ENCODE measurements around the gene RABEP2.
"Not testable (repeated sequence)": the region's sequence is repeated elsewhere in the genome, so short reads cannot be mapped to it uniquely, and the experiment has no call there.

The RABEP2 gene

GRCh38 chr16:28883221-28883996 lies 41.6 kb downstream of the RABEP2 start:
- no peaks in the 10 kb centered on the region for H3K27me3 ChIP-seq (ENCODE audit: insufficient read depth, poor library complexity, severe bottlenecking)
- no peak for DNase-seq (ENCODE audit: low read depth in 1 of 2, low spot score in 1 of 2)
- no peak for TF ChIP-seq POLR2AphosphoS5 (IDR thresholded peaks at IDR 0.05; ENCODE audit: low read depth)
- TF ChIP-seq SPI1 (IDR thresholded peaks at IDR 0.05; ENCODE audit: borderline replicate concordance, low read depth) = no peak
- TF ChIP-seq CTCF (IDR thresholded peaks at IDR 0.05; ENCODE audit: insufficient read depth, low read length) = no peak
- no peak for TF ChIP-seq REST (IDR thresholded peaks at IDR 0.05; ENCODE audit: insufficient replicate concordance, low read depth)
- TF ChIP-seq GABPA (IDR thresholded peaks at IDR 0.05; ENCODE audit: low read depth) = no peak
- no peak overlapping the region for H3K27ac ChIP-seq (replicated peaks)
- H3K4me3 ChIP-seq (replicated peaks; ENCODE audit: insufficient read depth, low read length) = no peak overlapping the region

- DNase-seq (ENCODE audit: low read depth in 1 of 2, low spot score in 1 of 2) = no peak
These were observed 42.4 kb downstream of the RABEP2 start for GRCh38 chr16:28882551-28883160.

GRCh38 chr16:28881565-28881964 lies 43.5 kb downstream of the RABEP2 start:
- DNase-seq (ENCODE audit: low read depth in 1 of 2, low spot score in 1 of 2); H3K27me3 ChIP-seq (ENCODE audit: insufficient read depth, poor library complexity, severe bottlenecking); H3K27ac ChIP-seq (replicated peaks); H3K4me3 ChIP-seq (replicated peaks; ENCODE audit: insufficient read depth, low read length): not testable (repeated sequence)

More at GRCh38 chr16:28882551-28883160, 42.4 kb downstream of the RABEP2 start:
- no peak overlapping the region for H3K4me3 ChIP-seq (replicated peaks; ENCODE audit: insufficient read depth, low read length)
- TF ChIP-seq REST (IDR thresholded peaks at IDR 0.05; ENCODE audit: insufficient replicate concordance, low read depth) = no peak
- TF ChIP-seq GABPA (IDR thresholded peaks at IDR 0.05; ENCODE audit: low read depth) = no peak
- no peak for TF ChIP-seq SPI1 (IDR thresholded peaks at IDR 0.05; ENCODE audit: borderline replicate concordance, low read depth)
- no peak for TF ChIP-seq CTCF (IDR thresholded peaks at IDR 0.05; ENCODE audit: insufficient read depth, low read length)
- no peak for TF ChIP-seq POLR2AphosphoS5 (IDR thresholded peaks at IDR 0.05; ENCODE audit: low read depth)
- no peaks in the 10 kb centered on the region for H3K27me3 ChIP-seq (ENCODE audit: insufficient read depth, poor library complexity, severe bottlenecking)
- H3K27ac ChIP-seq (replicated peaks) = no peak overlapping the region

GRCh38 chr16:28880955-28881354 lies 44.1 kb downstream of the RABEP2 start:
- no peak overlapping the region for H3K4me3 ChIP-seq (replicated peaks; ENCODE audit: insufficient read depth, low read length)
- H3K27me3 ChIP-seq (ENCODE audit: insufficient read depth, poor library complexity, severe bottlenecking) = no peaks in the 10 kb centered on the region
- H3K27ac ChIP-seq (replicated peaks) = no peak overlapping the region
- TF ChIP-seq REST (IDR thresholded peaks at IDR 0.05; ENCODE audit: insufficient replicate concordance, low read depth) (no peak), GABPA (IDR thresholded peaks at IDR 0.05; ENCODE audit: low read depth) (no peak), CTCF (IDR thresholded peaks at IDR 0.05; ENCODE audit: insufficient read depth, low read length) (no peak), POLR2AphosphoS5 (IDR thresholded peaks at IDR 0.05; ENCODE audit: low read depth) (no peak), SPI1 (IDR thresholded peaks at IDR 0.05; ENCODE audit: borderline replicate concordance, low read depth) (no peak)
- DNase-seq (ENCODE audit: low read depth in 1 of 2, low spot score in 1 of 2) = no peak

Measured in HL-60 (cell line).